ENCODE results near the gene TRA2B. TPM values are rescaled to one million over a fixed set of nuclear protein-coding genes. Genes with fewer than 3 reads are reported as not detected.

TRA2B gene
- total RNA-seq, 4 donors from 2014 or later = 73.8 to 164 (median 85.1) TPM

GRCh38 chr3:185959609-185960521, 22.1 kb upstream of the TRA2B start:
- WGBS = 53% methylated on average over 5 of the region's 5 CpGs
- Histone ChIP-seq H3K27ac (replicated peaks in 1 of 4) (no peak overlapping the region), H3K27me3 (peaks cover 0 to 4% (median 0%) of the 10 kb centered on the region in 4 donors), H3K4me1 (no peaks in the 10 kb centered on the region), H3K4me3 (peak overlapping the region in 3 of 4 donors; percentile 6 to 19 (median 11)), H3K36me3 (no peaks in the 10 kb centered on the region), H3K9me3 (peaks cover 0 to 5% (median 0%) of the 10 kb centered on the region in 4 donors)
- intact Hi-C loops (cut with DNase I) = no loop called here
- DNase-seq (ENCODE audit: extremely low spot score) = no peak
- TF ChIP-seq EP300 (IDR thresholded peaks at IDR 0.05) (no peak), POLR2A (IDR thresholded peaks at IDR 0.05; ENCODE audit: low read depth) (no peak), CTCF (IDR thresholded peaks at IDR 0.05) (no peak), POLR2AphosphoS5 (IDR thresholded peaks at IDR 0.05) (peak in 1 of 2 donors; percentile 34)

- peaks cover 0 to 5% (median 0%) of the 10 kb centered on the region in 4 donors for H3K9me3 ChIP-seq
- no peak overlapping the region for H3K4me3 ChIP-seq
- intact Hi-C loops (cut with DNase I) = no loop called here
- no peak overlapping the region for H3K27ac ChIP-seq (replicated peaks in 1 of 4)
- H3K27me3 ChIP-seq = peaks cover 0 to 4% (median 0%) of the 10 kb centered on the region in 4 donors
- no peaks in the 10 kb centered on the region for H3K4me1 ChIP-seq
- DNase-seq (ENCODE audit: extremely low spot score) = no peak
- WGBS = 88% methylated on average over 2 of the region's 2 CpGs
- TF ChIP-seq CTCF (IDR thresholded peaks at IDR 0.05) (no peak), EP300 (IDR thresholded peaks at IDR 0.05) (no peak), POLR2AphosphoS5 (IDR thresholded peaks at IDR 0.05) (no peak), POLR2A (IDR thresholded peaks at IDR 0.05; ENCODE audit: low read depth) (no peak)
- H3K36me3 ChIP-seq = no peaks in the 10 kb centered on the region
Observed at GRCh38 chr3:185958626-185959025, 20.8 kb upstream of the TRA2B start.

- H3K27me3 ChIP-seq = peaks cover 0 to 21% (median 0%) of the 10 kb centered on the region in 4 donors
- intact Hi-C loops (cut with DNase I) = no loop called here
- peaks cover 0 to under 1% (median 0%) of the 10 kb centered on the region in 4 donors for H3K9me3 ChIP-seq
- H3K4me3 ChIP-seq = no peak overlapping the region
- H3K27ac ChIP-seq (replicated peaks in 1 of 4) = no peak overlapping the region
- WGBS = 93% methylated on average over 3 of the region's 3 CpGs
- DNase-seq (ENCODE audit: extremely low spot score) = no peak
- no peak for TF ChIP-seq CTCF (IDR thresholded peaks at IDR 0.05)
- no peak for TF ChIP-seq POLR2A (IDR thresholded peaks at IDR 0.05; ENCODE audit: low read depth)
- H3K36me3 ChIP-seq = no peaks in the 10 kb centered on the region
- no peaks in the 10 kb centered on the region for H3K4me1 ChIP-seq
Observed at GRCh38 chr3:185956244-185956643, 18.4 kb upstream of the TRA2B start.

- Histone ChIP-seq H3K4me3 (no peak overlapping the region), H3K27ac (replicated peaks in 1 of 4) (no peak overlapping the region), H3K4me1 (no peaks in the 10 kb centered on the region), H3K36me3 (no peaks in the 10 kb centered on the region), H3K9me3 (no peaks in the 10 kb centered on the region), H3K27me3 (peaks cover 0 to 21% (median 0%) of the 10 kb centered on the region in 4 donors)
- no peak for TF ChIP-seq EP300 (IDR thresholded peaks at IDR 0.05)
- no peak for TF ChIP-seq POLR2A (IDR thresholded peaks at IDR 0.05; ENCODE audit: low read depth)
- TF ChIP-seq CTCF (IDR thresholded peaks at IDR 0.05) = no peak
- no peak for TF ChIP-seq POLR2AphosphoS5 (IDR thresholded peaks at IDR 0.05)
- WGBS = 65% methylated on average over 3 of the region's 3 CpGs
- DNase-seq (ENCODE audit: extremely low spot score) = no peak
- intact Hi-C loops (cut with DNase I) = no loop called here
Observed at GRCh38 chr3:185954366-185954723, 16.5 kb upstream of the TRA2B start.
